ENCODE data around the gene PPP6R2. TPM values are rescaled to one million over a fixed set of nuclear protein-coding genes. Genes with fewer than 3 reads are reported as not detected.

The PPP6R2 gene
- polyA plus RNA-seq, 1 donor (not counting 4 experiments of a cell fraction or from before 2014, with no cell fraction given) = 19.8 TPM

DNA sequence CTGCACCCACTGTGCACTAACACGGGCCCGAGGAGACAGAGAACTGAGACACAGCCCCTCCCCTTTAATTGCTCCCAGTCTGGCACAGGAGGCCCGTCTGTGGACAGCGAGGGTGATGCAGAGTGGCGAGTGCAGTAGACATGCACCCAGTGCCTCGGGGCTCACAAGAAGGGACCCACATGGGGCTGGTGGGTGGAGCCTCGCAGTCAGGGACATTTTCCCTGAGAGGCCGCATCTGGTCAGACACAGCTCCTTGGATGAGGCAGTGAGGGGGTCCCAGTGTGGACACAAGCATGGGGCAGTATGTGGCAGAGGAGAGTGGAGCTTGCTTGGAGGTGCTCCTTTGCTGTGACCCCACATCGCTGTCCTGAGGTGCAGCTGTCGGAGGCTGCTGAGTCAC lies 76.9 kb downstream of the PPP6R2 start:
- Histone ChIP-seq H3K4me1 (ENCODE audit: control insufficient read depth, extremely low read depth, insufficient read depth, low read length) (no peaks in the 10 kb centered on the region), H3K9me1 (ENCODE audit: control insufficient read depth, extremely low read depth, insufficient read depth, low read length) (no peaks in the 10 kb centered on the region), H3K79me2 (ENCODE audit: control insufficient read depth, insufficient read depth, low read length) (no peaks in the 10 kb centered on the region), H3K27me3 (ENCODE audit: control insufficient read depth, extremely low read depth, insufficient read depth, low read length) (no peaks in the 10 kb centered on the region), H2AFZ (ENCODE audit: control insufficient read depth, low read length) (no peak overlapping the region), H3K4me3 (ENCODE audit: control insufficient read depth in 2 of 3, extremely low read depth in 1 of 3, insufficient read depth in 2 of 3, low read depth in 1 of 3, low read length in 3 of 3) (no peak overlapping the region), H4K20me1 (ENCODE audit: control insufficient read depth, extremely low read depth, insufficient read depth, low read length) (no peaks in the 10 kb centered on the region), H3K27ac (ENCODE audit: control insufficient read depth, insufficient read depth, low read length) (no peak overlapping the region), H3K9ac (ENCODE audit: control insufficient read depth, extremely low read depth, insufficient read depth, low read length) (no peak overlapping the region), H3K9me3 (ENCODE audit: control insufficient read depth, low read depth, low read length) (no peaks in the 10 kb centered on the region), H3K4me2 (ENCODE audit: control insufficient read depth, extremely low read depth, insufficient read depth, low read depth, low read length) (no peak overlapping the region), H3K36me3 (ENCODE audit: control insufficient read depth in 2 of 2, extremely low read depth in 1 of 2, insufficient read depth in 2 of 2, low read length in 2 of 2) (peaks cover 41 to 55% of the 10 kb centered on the region in 2 experiments)
- dilution Hi-C loops (cut with MboI; ENCODE audit: extremely low pct_ligation_motif_present, low sequenced_read_pairs) = no loop called here
- DNase-seq (ENCODE audit: low read depth, low spot score) = no peak
- TF ChIP-seq, protein P1, sequence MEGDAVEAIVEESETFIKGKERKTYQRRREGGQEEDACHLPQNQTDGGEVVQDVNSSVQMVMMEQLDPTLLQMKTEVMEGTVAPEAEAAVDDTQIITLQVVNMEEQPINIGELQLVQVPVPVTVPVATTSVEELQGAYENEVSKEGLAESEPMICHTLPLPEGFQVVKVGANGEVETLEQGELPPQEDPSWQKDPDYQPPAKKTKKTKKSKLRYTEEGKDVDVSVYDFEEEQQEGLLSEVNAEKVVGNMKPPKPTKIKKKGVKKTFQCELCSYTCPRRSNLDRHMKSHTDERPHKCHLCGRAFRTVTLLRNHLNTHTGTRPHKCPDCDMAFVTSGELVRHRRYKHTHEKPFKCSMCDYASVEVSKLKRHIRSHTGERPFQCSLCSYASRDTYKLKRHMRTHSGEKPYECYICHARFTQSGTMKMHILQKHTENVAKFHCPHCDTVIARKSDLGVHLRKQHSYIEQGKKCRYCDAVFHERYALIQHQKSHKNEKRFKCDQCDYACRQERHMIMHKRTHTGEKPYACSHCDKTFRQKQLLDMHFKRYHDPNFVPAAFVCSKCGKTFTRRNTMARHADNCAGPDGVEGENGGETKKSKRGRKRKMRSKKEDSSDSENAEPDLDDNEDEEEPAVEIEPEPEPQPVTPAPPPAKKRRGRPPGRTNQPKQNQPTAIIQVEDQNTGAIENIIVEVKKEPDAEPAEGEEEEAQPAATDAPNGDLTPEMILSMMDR (optimal IDR thresholded peaks at IDR 0.05 in 1 of 3, IDR thresholded peaks at IDR 0.05 in 1 of 3, conservative IDR thresholded peaks at IDR 0.05 in 1 of 3; ENCODE audit: extremely low read depth in 1 of 3, insufficient read depth in 2 of 3, low read length in 3 of 3) = no peak
- no peak for TF ChIP-seq EZH2 (IDR thresholded peaks at IDR 0.05; ENCODE audit: low read length)
- FAIRE-seq = no peak

DNA sequence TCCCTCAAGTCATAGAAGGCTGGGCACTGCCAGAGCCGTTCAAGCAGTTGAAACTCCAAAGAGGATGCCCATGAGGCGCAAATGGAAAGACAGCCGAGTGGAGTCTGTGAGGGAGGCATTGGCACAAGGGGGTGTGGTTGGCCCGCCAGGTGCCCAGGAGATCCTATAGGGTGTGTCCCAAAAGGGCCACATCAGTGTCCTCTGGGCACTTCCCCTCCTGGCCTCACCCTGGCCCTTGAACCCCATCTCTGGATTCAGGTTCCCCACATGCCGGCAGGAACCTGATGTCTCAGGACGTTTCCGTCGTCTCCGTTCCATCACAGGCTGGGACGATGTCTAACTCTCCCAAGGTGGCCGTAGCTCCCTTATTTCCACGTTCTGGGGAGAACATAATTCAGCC lies 77.5 kb downstream of the PPP6R2 start:
- Histone ChIP-seq H3K4me1 (ENCODE audit: control insufficient read depth, extremely low read depth, insufficient read depth, low read length) (no peaks in the 10 kb centered on the region), H3K9me1 (ENCODE audit: control insufficient read depth, extremely low read depth, insufficient read depth, low read length) (no peaks in the 10 kb centered on the region), H3K4me2 (ENCODE audit: control insufficient read depth, extremely low read depth, insufficient read depth, low read depth, low read length) (no peak overlapping the region), H3K9ac (ENCODE audit: control insufficient read depth, extremely low read depth, insufficient read depth, low read length) (no peak overlapping the region), H4K20me1 (ENCODE audit: control insufficient read depth, extremely low read depth, insufficient read depth, low read length) (no peaks in the 10 kb centered on the region), H2AFZ (ENCODE audit: control insufficient read depth, low read length) (no peak overlapping the region), H3K27me3 (ENCODE audit: control insufficient read depth, extremely low read depth, insufficient read depth, low read length) (no peaks in the 10 kb centered on the region), H3K79me2 (ENCODE audit: control insufficient read depth, insufficient read depth, low read length) (no peaks in the 10 kb centered on the region), H3K9me3 (ENCODE audit: control insufficient read depth, low read depth, low read length) (no peaks in the 10 kb centered on the region), H3K36me3 (ENCODE audit: control insufficient read depth in 2 of 2, extremely low read depth in 1 of 2, insufficient read depth in 2 of 2, low read length in 2 of 2) (peaks cover 42 to 54% of the 10 kb centered on the region in 2 experiments), H3K27ac (ENCODE audit: control insufficient read depth, insufficient read depth, low read length) (no peak overlapping the region), H3K4me3 (ENCODE audit: control insufficient read depth in 2 of 3, extremely low read depth in 1 of 3, insufficient read depth in 2 of 3, low read depth in 1 of 3, low read length in 3 of 3) (no peak overlapping the region)
- dilution Hi-C loops (cut with MboI; ENCODE audit: extremely low pct_ligation_motif_present, low sequenced_read_pairs) = no loop called here
- TF ChIP-seq EZH2 (IDR thresholded peaks at IDR 0.05; ENCODE audit: low read length) = no peak
- TF ChIP-seq, protein P1 (optimal IDR thresholded peaks at IDR 0.05 in 1 of 3, IDR thresholded peaks at IDR 0.05 in 1 of 3, conservative IDR thresholded peaks at IDR 0.05 in 1 of 3; ENCODE audit: extremely low read depth in 1 of 3, insufficient read depth in 2 of 3, low read length in 3 of 3) = no peak
- no peak for DNase-seq (ENCODE audit: low read depth, low spot score)
- FAIRE-seq = no peak

Measured in keratinocyte (primary cell).